HK-2 (cell line): ENCODE data around the gene VSTM2B.

Experiments
- DNase-seq: peaks from one replicate; pipeline ENCODE4 v3.0.0-alpha.2; 2018; ENCODE audit not compliant: unreplicated experiment

VSTM2B gene

DNA sequence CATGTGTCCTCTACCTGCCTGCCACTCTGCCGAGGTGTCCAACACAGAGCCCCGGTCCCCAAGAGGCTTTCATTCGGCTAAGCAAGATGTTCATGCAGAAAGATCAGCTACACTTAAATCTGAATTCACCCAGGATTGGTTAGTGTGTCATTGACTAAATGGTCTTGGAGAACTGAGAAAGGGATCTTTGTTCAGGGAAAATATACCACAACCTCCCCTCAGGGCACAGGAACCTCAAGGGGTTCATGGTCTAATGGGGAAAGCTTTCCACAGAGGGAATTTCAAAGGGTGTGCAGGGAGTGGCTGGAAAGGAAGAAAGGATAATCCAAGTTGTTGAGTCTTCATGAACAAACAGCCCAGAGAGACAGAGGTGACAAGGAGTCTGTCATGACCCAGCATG lies 65.9 kb downstream of the VSTM2B start:
- no peak for DNase-seq

GRCh38 chr19:29593869-29594268 lies 68.1 kb downstream of the VSTM2B start:
- DNase-seq, result no peak

DNA sequence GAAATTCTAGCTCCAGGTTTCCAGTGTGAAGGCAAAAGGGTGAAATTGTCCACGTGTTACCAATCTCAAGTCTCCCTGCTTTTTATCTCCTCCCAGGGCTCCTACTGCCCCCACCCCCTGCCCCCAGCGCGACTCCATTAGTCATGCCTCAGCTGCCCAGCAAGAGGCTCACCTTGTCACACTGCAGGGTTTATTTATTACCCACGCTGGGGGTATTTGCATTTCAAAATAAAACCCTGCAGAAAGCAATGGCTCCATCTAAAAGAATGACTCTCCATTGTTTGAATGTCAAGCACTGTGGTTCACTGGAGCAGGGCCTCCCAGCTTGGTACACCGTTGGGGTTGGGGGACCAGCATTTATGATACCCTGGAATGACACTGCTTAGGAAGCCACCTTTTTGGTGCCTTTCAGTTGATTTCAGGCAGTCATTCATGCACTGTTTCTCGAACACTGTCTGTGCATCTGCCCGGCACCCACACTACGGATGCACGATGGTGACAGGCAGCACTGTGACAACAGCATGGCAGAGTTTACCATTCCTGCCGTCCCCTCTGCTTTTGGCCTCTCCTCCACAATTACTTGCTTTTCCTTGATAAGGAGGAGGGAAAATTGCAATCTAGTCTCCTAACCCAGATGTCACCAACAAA lies 70.4 kb downstream of the VSTM2B start:
- peak; percentile 19 for DNase-seq

- DNase-seq, result peak; percentile 18
These were observed 71.2 kb downstream of the VSTM2B start for GRCh38 chr19:29596885-29597525.

GRCh38 chr19:29598036-29598435 lies 72.2 kb downstream of the VSTM2B start:
- no peak for DNase-seq

DNA sequence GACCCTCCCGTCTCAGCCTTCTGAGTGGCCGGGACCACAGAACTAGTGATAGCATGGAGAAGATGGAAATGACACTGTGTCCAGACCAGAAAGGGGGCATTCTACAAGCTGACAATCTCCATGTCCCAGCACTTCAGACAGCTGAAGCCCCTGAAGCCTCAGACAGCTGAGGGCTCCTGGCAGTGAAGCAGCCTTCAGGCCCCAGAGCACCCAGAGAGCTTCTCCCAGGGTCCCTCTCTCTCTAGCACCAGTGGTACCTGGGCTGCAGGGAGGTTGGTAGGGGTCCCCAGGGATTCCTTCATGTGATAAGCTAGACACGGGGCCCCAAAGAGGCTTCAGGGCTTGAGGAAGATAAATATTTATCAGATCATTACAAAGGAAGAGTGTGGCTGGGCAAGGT lies 72.7 kb downstream of the VSTM2B start:
- DNase-seq, result no peak

GRCh38 chr19:29603308-29603707 lies 77.5 kb downstream of the VSTM2B start:
- no peak for DNase-seq

DNA sequence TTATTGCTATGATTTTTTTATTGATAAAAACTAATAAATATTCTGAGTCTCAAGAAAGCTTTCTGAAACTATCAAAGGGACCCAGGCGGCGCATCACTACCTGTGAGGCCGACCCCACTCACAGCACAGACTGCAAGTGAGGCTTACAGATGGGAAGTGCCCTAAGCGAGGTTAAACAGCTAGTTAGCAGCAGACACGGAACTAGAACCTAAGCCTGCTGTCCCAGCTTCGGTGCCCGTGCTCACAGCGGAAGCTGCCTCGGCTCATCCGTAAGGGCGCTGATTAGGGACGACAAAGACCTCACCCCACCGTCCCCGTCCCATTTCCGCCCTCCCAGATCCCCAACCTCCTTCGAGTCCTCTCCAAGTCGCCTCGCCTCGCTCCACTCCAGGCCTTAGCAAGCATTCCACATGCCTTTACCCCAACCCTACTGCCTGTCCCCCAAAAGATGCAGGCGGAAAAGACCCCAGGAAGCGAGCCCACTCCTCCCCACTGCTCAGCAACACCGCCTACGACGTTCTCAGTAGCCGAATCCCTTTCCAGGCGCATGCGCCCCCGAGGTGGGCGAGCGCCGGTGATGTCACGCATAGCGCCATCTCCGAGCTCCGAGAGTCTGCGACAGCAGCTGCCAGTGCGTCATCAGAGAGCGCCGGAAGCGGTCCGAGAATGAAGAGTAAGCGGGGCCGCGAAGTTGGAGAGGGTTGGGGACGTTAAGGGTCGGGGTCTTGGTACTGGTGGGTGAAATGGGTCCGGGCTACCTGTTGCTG lies 80.0 kb downstream of the VSTM2B start, which contains the start of gene POP4:
TSS of gene POP4 (plus strand) at position 631 of the 767 bp plus-strand sequence. CDS start at position 667, 36 bp downstream.
- peak; percentile 93 for DNase-seq

DNA sequence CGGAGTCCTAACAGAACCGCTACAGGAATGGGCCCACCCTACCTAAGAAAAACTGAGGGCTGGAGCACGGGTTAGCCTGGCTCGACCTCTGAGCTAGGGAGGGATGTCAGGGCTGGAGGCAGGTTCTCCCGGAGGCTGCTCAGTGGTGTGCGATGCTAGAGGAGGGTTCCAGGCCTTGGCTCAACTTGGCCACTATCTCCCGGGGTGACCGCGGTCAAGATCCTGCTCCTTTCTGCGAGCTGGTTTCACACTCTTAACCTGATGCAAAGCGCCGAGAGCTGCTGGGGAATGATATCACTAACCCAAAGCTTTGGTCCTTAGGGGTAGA lies 80.6 kb downstream of the VSTM2B start:
- no peak for DNase-seq

DNA sequence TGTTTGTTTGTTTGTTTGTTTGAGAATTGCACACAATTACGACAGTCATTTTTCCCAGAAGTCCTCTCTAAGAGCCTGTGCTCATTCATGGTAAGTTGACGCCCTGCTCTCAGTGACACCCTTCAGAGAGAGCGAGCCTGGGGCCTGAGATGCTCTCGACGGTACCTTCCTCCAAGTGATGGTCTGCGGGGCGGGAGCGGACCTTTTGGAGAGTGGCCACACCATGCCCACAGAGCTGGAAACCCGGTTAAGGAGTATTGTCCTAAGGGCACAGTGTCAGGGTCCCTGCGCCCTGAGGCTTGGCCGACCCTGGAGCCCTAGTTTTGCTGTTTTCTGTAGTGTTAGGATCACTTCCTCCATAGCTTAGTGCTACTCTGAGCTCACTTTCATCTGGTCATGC lies 83.8 kb downstream of the VSTM2B start:
- no peak for DNase-seq

DNA sequence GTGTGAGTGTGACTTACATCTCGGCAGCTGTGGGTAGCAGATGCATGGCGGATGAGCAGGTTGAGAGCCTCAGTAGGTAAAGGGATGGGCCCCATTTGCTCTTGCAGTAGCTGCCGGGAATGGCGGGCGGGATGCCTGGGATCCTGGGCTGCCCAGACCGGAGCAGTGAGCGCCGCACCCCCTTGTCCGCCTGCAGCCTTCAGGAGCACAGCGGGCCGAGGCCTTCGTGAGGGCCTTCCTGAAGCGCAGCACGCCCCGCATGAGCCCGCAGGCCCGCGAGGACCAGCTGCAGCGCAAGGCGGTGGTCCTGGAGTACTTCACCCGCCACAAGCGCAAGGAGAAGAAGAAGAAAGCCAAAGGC lies 84.4 kb downstream of the VSTM2B start:
- DNase-seq, result no peak

- DNase-seq, result peak; percentile 77
These were observed 84.9 kb downstream of the VSTM2B start for GRCh38 chr19:29610574-29611271.

- no peak for DNase-seq
These were observed 86.3 kb downstream of the VSTM2B start for GRCh38 chr19:29612121-29612520.

DNA sequence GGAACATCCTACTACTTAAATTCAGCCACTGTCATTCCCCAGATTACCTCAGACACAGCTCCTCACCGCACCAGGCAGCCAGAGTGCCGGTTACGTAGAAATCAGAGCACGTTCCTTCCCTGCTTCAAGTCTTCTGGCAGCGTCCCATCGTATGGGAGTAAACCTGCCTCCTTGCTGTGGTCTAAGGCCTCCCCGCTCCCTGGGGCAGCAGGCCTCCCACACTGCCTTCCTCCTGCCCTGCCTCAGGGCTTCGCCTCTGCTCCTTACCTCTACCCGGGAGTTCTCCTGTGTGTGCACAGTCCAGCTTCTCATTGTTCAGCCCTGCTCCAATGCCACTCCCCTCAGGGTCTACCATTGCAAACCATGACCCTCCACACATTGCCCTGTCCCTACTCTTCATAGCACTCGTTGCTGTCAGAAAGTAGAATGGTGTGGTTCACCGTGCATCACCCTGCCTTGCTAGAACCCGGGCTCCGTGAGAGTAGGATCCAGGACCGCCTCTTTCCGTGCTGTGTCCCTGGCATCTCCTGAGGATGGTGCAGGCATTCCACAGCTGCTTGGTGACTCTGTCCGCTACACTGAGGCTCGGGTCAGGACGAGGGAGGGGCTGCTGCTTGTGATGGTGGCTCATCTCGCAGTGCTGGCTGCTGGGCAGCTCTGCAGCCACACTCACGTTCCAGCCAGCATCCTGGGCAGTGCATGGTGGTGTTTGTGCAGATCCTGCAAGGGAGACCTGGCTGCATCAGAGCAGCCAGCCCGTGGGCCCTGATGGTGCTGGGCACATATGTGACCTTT lies 87.2 kb downstream of the VSTM2B start:
- DNase-seq, result no peak

DNA sequence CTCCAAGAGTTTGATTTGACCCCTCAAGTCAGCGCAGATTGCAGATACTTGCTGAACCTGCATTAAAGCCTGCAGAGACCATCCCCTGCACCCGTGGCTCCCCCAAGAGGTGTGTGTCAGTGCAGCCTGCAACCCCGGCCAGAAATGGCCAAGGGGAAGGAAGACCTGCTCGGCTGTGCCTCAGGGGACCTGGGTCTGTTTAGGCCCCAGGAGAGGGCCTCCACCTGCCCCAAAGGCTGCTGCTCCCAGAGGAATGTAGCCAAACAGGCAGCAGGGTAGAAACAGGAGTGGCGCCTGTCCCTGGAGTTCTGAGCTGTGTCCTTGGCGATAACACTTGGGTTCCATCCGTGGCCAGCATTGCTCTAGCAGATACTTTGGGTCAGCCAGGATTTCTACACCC lies 88.3 kb downstream of the VSTM2B start:
- no peak for DNase-seq
